Kidney (tissue), 14 donors: ENCODE data around the gene NCKAP5. TPM values are rescaled to one million over a fixed set of nuclear protein-coding genes. Genes with fewer than 3 reads are reported as not detected.

Experiments
- DNase-seq, 5 donors: peaks; one replicate each; pipeline ENCODE4 v3.0.0-alpha.2; 2013 to 2020
- FAIRE-seq: peaks from 2 replicates; lab custom pipeline; 2012; peaks lifted over from hg19 to GRCh38; lab: Jason Lieb, UNC
- H3K27ac ChIP-seq, 2 donors: one replicate each; pipeline ENCODE4 v1.7.0; 2013; ENCODE audit warnings: low read depth in 2 of 2, low read length in 2 of 2, inconsistent platforms in 1 of 2
- H3K27me3 ChIP-seq: one replicate; pipeline ENCODE4 v1.7.1; 2013; ENCODE audit warnings: low read length, inconsistent platforms; ENCODE audit not compliant: control insufficient read depth, insufficient read depth
- H3K36me3 ChIP-seq, 3 donors: one replicate each; pipeline versions ENCODE4 v1.7.0 to v1.7.1; 2013; ENCODE audit warnings: low read length in 3 of 3, control low read depth in 1 of 3, inconsistent platforms in 1 of 3; ENCODE audit not compliant: insufficient read depth in 3 of 3, control insufficient read depth in 2 of 3
- H3K4me1 ChIP-seq, 3 donors: one replicate each; pipeline versions ENCODE4 v1.7.0 to v1.7.1; 2013; ENCODE audit warnings: low read length in 3 of 3, inconsistent platforms in 1 of 3, low read depth in 1 of 3; ENCODE audit not compliant: control insufficient read depth in 2 of 3, insufficient read depth in 2 of 3
- H3K4me3 ChIP-seq, 3 donors: one replicate each; pipeline versions ENCODE4 v1.7.0 to v1.8.1; 2013; ENCODE audit warnings: low read length in 3 of 3, control low read depth in 1 of 3, inconsistent platforms in 1 of 3
- H3K9ac ChIP-seq, 3 donors: one replicate each; pipeline versions ENCODE4 v1.7.0 to v1.7.1; 2013; ENCODE audit warnings: low read length in 3 of 3, control low read depth in 1 of 3, inconsistent platforms in 1 of 3
- H3K9me3 ChIP-seq, 3 donors: one replicate each; pipeline versions ENCODE4 v1.7.0 to v1.7.1; 2013; ENCODE audit warnings: low read length in 3 of 3, control low read depth in 1 of 3, inconsistent platforms in 1 of 3; ENCODE audit not compliant: control insufficient read depth in 2 of 3, insufficient read depth in 1 of 3
- CTCF ChIP-seq: IDR thresholded peaks from 3 replicates; pipeline ENCODE4 v1.5.1; 2012; ENCODE audit warnings: mild to moderate bottlenecking, moderate library complexity, borderline replicate concordance; ENCODE audit not compliant: insufficient read depth; ENCODE audit errors: extremely low read depth
- intact Hi-C: fragments of 100-400 bp; cut with DNase I; formaldehyde crosslinking; loops from one replicate; pipeline ENCODE4 v1.11.1; 2022
- polyA plus RNA-seq: library from polyadenylated mRNA; stranded (reverse); fragments of 350-450 nt; fragmentation: Illumina TruSeq; extraction: RNeasy Lipid Tissue Mini Kit (QIAGEN cat#74804); gene quantifications from one replicate; pipeline ENCODE4 v1.2.3, GENCODE V29; 2014; ENCODE audit warnings: low read depth, low replicate concordance; ENCODE audit not compliant: insufficient read depth
- total RNA-seq: library from RNA; stranded (reverse); fragmentation: NEBNext Ultra II Directional; extraction: Animal tissue kit (Norgen Biotek cat#: 25700); gene quantifications from one replicate; pipeline ENCODE4 v1.2.1, GENCODE V29; 2021
- donor health status: control.
- donor health status: control.
- donor health status: control.
- donor health status: control.
- donor health status: control.
- donor health status: DM: yes; HTN: yes; CAD: no.
- donor health status: Normal renal cell carcinoma (clear cell type).

NCKAP5 gene
- total and polyA plus RNA-seq, 2 donors from 2014 or later = 1.8 to 2.9 TPM

DNA sequence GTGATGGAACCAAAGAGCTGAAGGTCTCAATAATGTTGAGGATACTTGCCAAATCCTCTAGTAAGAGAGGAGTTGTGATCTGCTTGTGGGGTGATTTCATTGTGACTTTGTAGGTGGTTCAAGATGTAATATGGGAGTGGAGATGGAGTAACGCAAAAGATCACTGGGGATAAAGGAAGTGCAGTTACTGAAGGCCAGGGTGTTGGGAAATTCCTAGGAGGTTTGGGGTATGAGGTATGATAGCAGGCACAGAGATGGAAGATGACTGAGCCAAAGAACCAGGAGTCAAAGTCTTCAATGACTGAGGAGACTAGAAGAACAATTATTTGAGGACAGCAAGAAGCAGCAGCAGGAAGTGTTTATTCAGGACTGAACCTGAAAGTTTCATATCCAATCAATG is 222.6 kb downstream of the NCKAP5 start:
- no peak for TF ChIP-seq CTCF
- H3K9me3 ChIP-seq = no peaks in the 10 kb centered on the region
- H3K27me3 ChIP-seq = no peaks in the 10 kb centered on the region
- no peak overlapping the region for H3K9ac ChIP-seq
- intact Hi-C loops = no loop called here
- no peaks in the 10 kb centered on the region for H3K4me1 ChIP-seq
- no peaks in the 10 kb centered on the region for H3K36me3 ChIP-seq
- FAIRE-seq (no peak), DNase-seq (no peak)
- no peak overlapping the region for H3K4me3 ChIP-seq
- H3K27ac ChIP-seq = no peak overlapping the region

DNA sequence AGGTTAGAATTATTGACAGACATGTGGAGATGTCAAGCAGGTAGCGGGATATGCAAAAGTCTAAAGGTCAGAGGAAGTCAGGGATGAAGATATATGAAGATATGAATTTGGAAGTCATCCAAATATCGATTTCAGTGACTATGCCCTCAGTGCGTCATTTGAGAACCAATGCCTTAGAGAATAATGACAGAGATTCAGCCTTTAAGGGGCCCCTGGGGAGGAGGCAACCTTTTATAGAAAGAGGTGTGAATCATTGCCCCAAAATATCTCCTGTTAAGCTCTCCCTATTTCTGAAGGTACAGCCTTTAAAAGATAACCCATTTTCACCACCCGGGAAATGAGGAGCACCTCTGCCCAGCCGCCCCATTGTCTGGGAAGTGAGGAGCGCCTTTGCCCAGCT is 223.4 kb downstream of the NCKAP5 start:
- TF ChIP-seq CTCF = no peak
- FAIRE-seq (no peak), DNase-seq (no peak)
- no peak overlapping the region for H3K9ac ChIP-seq
- no peaks in the 10 kb centered on the region for H3K27me3 ChIP-seq
- H3K4me1 ChIP-seq = no peaks in the 10 kb centered on the region
- H3K27ac ChIP-seq = no peak overlapping the region
- intact Hi-C loops = no loop called here
- no peak overlapping the region for H3K4me3 ChIP-seq
- no peaks in the 10 kb centered on the region for H3K36me3 ChIP-seq
- H3K9me3 ChIP-seq = no peaks in the 10 kb centered on the region

DNA sequence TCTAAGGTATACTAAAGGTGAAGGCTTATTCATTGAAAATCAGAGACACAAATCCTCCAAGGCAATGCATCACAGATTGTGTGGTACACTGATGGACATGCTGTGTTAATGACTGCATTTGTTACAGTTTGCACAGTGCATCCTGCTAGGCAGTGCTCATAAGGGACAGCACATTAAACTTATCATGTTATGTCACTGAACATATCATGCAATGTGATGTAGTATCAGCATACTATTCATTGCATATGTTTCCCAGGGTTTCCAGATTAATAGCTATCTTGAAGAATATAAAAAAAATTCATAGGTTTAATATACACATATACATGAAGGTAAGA is 225.3 kb downstream of the NCKAP5 start:
- TF ChIP-seq CTCF = no peak
- Histone ChIP-seq H3K9me3 (no peaks in the 10 kb centered on the region), H3K36me3 (no peaks in the 10 kb centered on the region), H3K27me3 (no peaks in the 10 kb centered on the region), H3K4me3 (no peak overlapping the region), H3K27ac (no peak overlapping the region), H3K4me1 (no peaks in the 10 kb centered on the region), H3K9ac (no peak overlapping the region)
- FAIRE-seq = no peak
- intact Hi-C loops = no loop called here
- DNase-seq = no peak

GRCh38 chr2:133342286-133343017 is 225.8 kb downstream of the NCKAP5 start:
- H3K27ac ChIP-seq = no peak overlapping the region
- H3K4me3 ChIP-seq = no peak overlapping the region
- H3K36me3 ChIP-seq = no peaks in the 10 kb centered on the region
- no peaks in the 10 kb centered on the region for H3K27me3 ChIP-seq
- no peak for FAIRE-seq
- no peaks in the 10 kb centered on the region for H3K4me1 ChIP-seq
- no peak overlapping the region for H3K9ac ChIP-seq
- no peak for DNase-seq
- H3K9me3 ChIP-seq = no peaks in the 10 kb centered on the region
- intact Hi-C loops = no loop called here
- TF ChIP-seq CTCF = no peak
